ENCODE data around the gene MYO5A. TPM values are rescaled to one million over a fixed set of nuclear protein-coding genes. Genes with fewer than 3 reads are reported as not detected.

MYO5A gene
- total RNA-seq, 1 experiment from 2014 or later, result 21.8 TPM

- Mint-ChIP-seq H3K36me3 (ENCODE audit: insufficient read depth in 1 of 3, low read depth in 3 of 3) (peaks cover 8 to 34% (median 25%) of the 10 kb centered on the region in 3 experiments; a peak in 6 of 7 replicates), H3K27me3 (ENCODE audit: low read depth) (no peaks in the 10 kb centered on the region), H3K27ac (peak overlapping the region in 1 of 3 experiments; percentile 68; a peak in 1 of 7 replicates), H3K4me3 (no peak overlapping the region), H3K9me3 (no peaks in the 10 kb centered on the region), H3K4me1 (peaks cover 9 to 11% of the 10 kb centered on the region in 2 experiments)
- no peak for DNase-seq
- Histone ChIP-seq H3K27ac (ENCODE audit: insufficient read length, low read depth, low read length) (no peak overlapping the region), H4K91ac (ENCODE audit: insufficient read length, low read depth, low read length) (no peak overlapping the region), H3T11ph (ENCODE audit: low read length) (no peak overlapping the region), H3K56ac (ENCODE audit: insufficient read length, low read depth, low read length) (no peak overlapping the region), H2BK15ac (ENCODE audit: low read depth, low read length) (no peak overlapping the region), H3K23ac (ENCODE audit: insufficient read length, low read depth, low read length) (no peak overlapping the region), H3K79me1 (ENCODE audit: insufficient read depth, low read depth, low read length, poor library complexity, severe bottlenecking) (no peaks in the 10 kb centered on the region), H2BK120ac (ENCODE audit: low read depth, low read length, poor library complexity, severe bottlenecking) (no peak overlapping the region), H3K4me2 (ENCODE audit: insufficient read depth, insufficient read length, low read length) (no peak overlapping the region), H3K14ac (ENCODE audit: insufficient read depth, low read length) (no peak overlapping the region), H3K9me3 (ENCODE audit: control insufficient read depth, low read depth, low read length) (no peaks in the 10 kb centered on the region), H2AFZ (ENCODE audit: low read length) (no peak overlapping the region), H2BK20ac (ENCODE audit: low read depth, low read length, poor library complexity, severe bottlenecking) (no peak overlapping the region), H2BK12ac (ENCODE audit: insufficient read length, low read depth, low read length) (no peak overlapping the region), H4K20me1 (ENCODE audit: control insufficient read depth, insufficient read depth, insufficient read length) (no peaks in the 10 kb centered on the region), H3K18ac (ENCODE audit: insufficient read length, low read depth, low read length) (no peak overlapping the region), H3K79me2 (ENCODE audit: insufficient read depth, low read length) (no peaks in the 10 kb centered on the region), H3K4ac (ENCODE audit: low read depth, low read length) (no peak overlapping the region), H3K23me2 (ENCODE audit: insufficient read length, low read depth, low read length, poor library complexity, severe bottlenecking) (no peaks in the 10 kb centered on the region), H3K4me1 (ENCODE audit: insufficient read depth, low read length) (no peaks in the 10 kb centered on the region), H2AK5ac (ENCODE audit: insufficient read length, low read length) (no peak overlapping the region), H2BK5ac (ENCODE audit: insufficient read length, low read length) (no peak overlapping the region), H3K27me3 (ENCODE audit: insufficient read depth, low read length) (no peaks in the 10 kb centered on the region), H4K5ac (ENCODE audit: insufficient read length, low read depth, low read length) (no peak overlapping the region), H4K8ac (replicated peaks; ENCODE audit: insufficient read length, low read depth, low read length) (no peak overlapping the region), H3K9ac (ENCODE audit: extremely low read depth, insufficient read length, low read length) (no peak overlapping the region)
- WGBS (ENCODE audit: extremely low coverage, insufficient read length, low lambda C conversion rate), result no CpG with 5 or more reads among the region's 9 CpGs
- TF ChIP-seq CTCF (conservative IDR thresholded peaks at IDR 0.05), result no peak
Measured at GRCh38 chr15:52370010-52370409, 158.7 kb downstream of the MYO5A start.
